Epithelial cell of alveolus of lung (primary cell): ENCODE measurements around the gene APOL5. TPM values are rescaled to one million over a fixed set of nuclear protein-coding genes. Genes with fewer than 3 reads are reported as not detected.

Experiments
- total RNA-seq: library from RNA; depleted of rRNA; stranded (reverse); fragments of >200 nt; gene quantifications from 2 replicates; pipeline ENCODE4 v1.2.1, GENCODE V29; 2015

APOL5 gene
- total RNA-seq: not detected in 2 replicates

GRCh38 chr22:35717572-35717971 lies at the start of gene APOL5:
TSS of gene APOL5 (plus strand) at chr22:35717872. CDS start at chr22:35717872, 0 bp downstream.

Other genes with a start within 250 kb of the APOL5 start
- gene RASD2, start 177.0 kb upstream of the APOL5 start, total RNA-seq: under 0.01 TPM in 1 of 2 replicates, not detected in the other
- gene MB, start 100.5 kb upstream of the APOL5 start, total RNA-seq: not detected in 2 replicates
- 9.3 and 11.6 TPM in 2 replicates for gene APOL6, start 69.4 kb upstream of the APOL5 start, total RNA-seq